Esophagus squamous epithelium (tissue), 5 donors: ENCODE data around the gene TMCC1. TPM values are rescaled to one million over a fixed set of nuclear protein-coding genes. Genes with fewer than 3 reads are reported as not detected.
"Not testable (repeated sequence)": the region's sequence is repeated elsewhere in the genome, so short reads cannot be mapped to it uniquely, and the experiment has no call there.

Source experiments
- DNase-seq: peaks from one replicate; lab custom pipeline; 2025; lab: John Stamatoyannopoulos, UW
- H3K27ac ChIP-seq, 4 donors: fragments of 200-600 bp; sonication (generic); one replicate each; pipeline ENCODE4 v1.5.1; 2016 to 2019; ENCODE audit warnings: mild to moderate bottlenecking in 1 of 4
- H3K27me3 ChIP-seq, 4 donors: fragments of 200-600 bp; sonication (generic); 1 replicate in 3 of 4; 2 replicates in 1 of 4; pipeline versions ENCODE4 v1.5.1 to v1.6.0; 2017 to 2021; ENCODE audit warnings: antibody characterized with exemption in 1 of 4
- H3K36me3 ChIP-seq, 3 donors: fragments of 200-600 bp; sonication (generic); one replicate each; pipeline ENCODE4 v1.5.1; 2016 to 2019
- H3K4me1 ChIP-seq, 3 donors: fragments of 200-600 bp; sonication (generic); one replicate each; pipeline ENCODE4 v1.5.1; 2017 to 2019
- H3K4me3 ChIP-seq, 4 donors: fragments of 200-600 bp; sonication (generic); 1 replicate in 3 of 4; 2 replicates in 1 of 4; pipeline ENCODE4 v1.5.1; 2016 to 2019; ENCODE audit warnings: mild to moderate bottlenecking in 2 of 4, moderate library complexity in 1 of 4
- H3K9me3 ChIP-seq, 3 donors: fragments of 200-600 bp; sonication (generic); one replicate each; pipeline ENCODE4 v1.5.1; 2016 to 2019
- POLR2A ChIP-seq, 4 donors: fragments of 450-650 bp; IDR thresholded peaks; one replicate each; pipeline ENCODE4 v1.6.1; 2017; ENCODE audit warnings: antibody characterized with exemption in 4 of 4, mild to moderate bottlenecking in 4 of 4, moderate library complexity in 3 of 4
- WGBS, 2 donors: methylation state at CpG; one replicate each; pipeline ENCODE4 v1.1.5; 2018; 5-methylcytosine and 5-hydroxymethylcytosine counted together
- intact Hi-C: fragments of 100-400 bp; cut with DNase I; formaldehyde crosslinking; loops from one replicate; pipeline ENCODE4 v1.15.0; 2022
- total RNA-seq, 4 donors: library from RNA; depleted of rRNA; stranded (reverse); fragments of >200 nt; gene quantifications; one replicate each; pipeline ENCODE4 v1.1.0, GENCODE V29; 2016
- TF ChIP-seq, protein P1 (sequence below), 6 experiments: fragments of 450-650 bp in 4 of 6; fragments of 200-600 bp in 2 of 6; sonication (generic) in 2 of 6; IDR thresholded peaks; one replicate each; pipeline ENCODE4 v1.5.1; 2016 to 2019; ENCODE audit warnings: antibody characterized with exemption in 6 of 6, mild to moderate bottlenecking in 4 of 6, moderate library complexity in 4 of 6
- donor health status: DM: yes; HTN: yes; CAD: no.

Gene TMCC1
- total RNA-seq, 4 donors from 2014 or later, result 13.1 to 23.5 (median 18.4) TPM

DNA sequence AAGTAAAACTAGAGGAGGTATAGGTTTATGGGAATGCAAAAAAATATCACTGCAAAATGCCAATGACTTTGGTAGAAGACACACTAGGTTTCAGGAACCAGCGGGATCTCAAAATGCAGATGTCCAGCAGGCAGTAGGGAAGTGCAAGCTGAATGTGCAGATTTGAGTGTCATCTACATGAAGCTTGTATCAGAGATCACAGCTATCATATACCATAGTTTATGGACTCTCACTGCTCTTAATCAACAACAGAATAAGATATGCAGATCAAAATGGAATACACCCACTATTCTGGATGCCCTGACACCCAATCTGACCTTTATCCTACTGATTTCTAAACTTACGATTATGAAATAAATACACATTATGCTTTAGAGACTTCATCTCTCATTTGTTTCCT, 27.7 kb downstream of the TMCC1 start:
- TF ChIP-seq, protein P1, sequence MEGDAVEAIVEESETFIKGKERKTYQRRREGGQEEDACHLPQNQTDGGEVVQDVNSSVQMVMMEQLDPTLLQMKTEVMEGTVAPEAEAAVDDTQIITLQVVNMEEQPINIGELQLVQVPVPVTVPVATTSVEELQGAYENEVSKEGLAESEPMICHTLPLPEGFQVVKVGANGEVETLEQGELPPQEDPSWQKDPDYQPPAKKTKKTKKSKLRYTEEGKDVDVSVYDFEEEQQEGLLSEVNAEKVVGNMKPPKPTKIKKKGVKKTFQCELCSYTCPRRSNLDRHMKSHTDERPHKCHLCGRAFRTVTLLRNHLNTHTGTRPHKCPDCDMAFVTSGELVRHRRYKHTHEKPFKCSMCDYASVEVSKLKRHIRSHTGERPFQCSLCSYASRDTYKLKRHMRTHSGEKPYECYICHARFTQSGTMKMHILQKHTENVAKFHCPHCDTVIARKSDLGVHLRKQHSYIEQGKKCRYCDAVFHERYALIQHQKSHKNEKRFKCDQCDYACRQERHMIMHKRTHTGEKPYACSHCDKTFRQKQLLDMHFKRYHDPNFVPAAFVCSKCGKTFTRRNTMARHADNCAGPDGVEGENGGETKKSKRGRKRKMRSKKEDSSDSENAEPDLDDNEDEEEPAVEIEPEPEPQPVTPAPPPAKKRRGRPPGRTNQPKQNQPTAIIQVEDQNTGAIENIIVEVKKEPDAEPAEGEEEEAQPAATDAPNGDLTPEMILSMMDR (IDR thresholded peaks at IDR 0.05), result no peak
- TF ChIP-seq POLR2A (IDR thresholded peaks at IDR 0.05), result no peak
- intact Hi-C loops, result no loop called here
- Histone ChIP-seq H3K4me1 (no peaks in the 10 kb centered on the region), H3K4me3 (no peak overlapping the region), H3K36me3 (peaks cover 0 to 34% (median 0%) of the 10 kb centered on the region in 3 donors), H3K9me3 (no peaks in the 10 kb centered on the region), H3K27me3 (no peaks in the 10 kb centered on the region), H3K27ac (no peak overlapping the region)
- no peak for DNase-seq
- WGBS, 2 donors, result 90 to 94% methylated on average over 2 of the region's 2 CpGs

DNA sequence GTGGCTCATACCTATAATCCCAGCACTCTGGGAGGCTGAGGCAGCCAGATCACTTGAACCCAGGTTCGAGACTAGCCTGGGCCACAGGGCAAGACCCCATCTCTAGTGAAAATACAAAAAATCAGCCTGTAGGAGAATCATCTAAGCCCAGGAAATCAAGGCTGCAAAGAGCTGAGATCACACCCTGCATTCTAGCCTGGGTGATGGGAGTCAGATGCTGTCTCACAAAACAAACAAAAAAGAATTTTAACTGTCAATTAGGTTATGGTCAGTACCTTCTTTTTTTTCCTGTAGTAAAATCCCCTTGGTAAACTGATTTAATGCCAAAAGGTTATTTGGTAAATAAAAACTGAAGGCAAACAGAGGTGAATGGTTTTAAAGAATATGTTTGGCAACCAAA, 29.0 kb downstream of the TMCC1 start:
- DNase-seq, result no peak
- WGBS, 2 donors, result 67 to 83% methylated on average over 1 of the region's 1 CpG
- TF ChIP-seq, protein P1 (IDR thresholded peaks at IDR 0.05), result no peak
- TF ChIP-seq POLR2A (IDR thresholded peaks at IDR 0.05), result no peak
- Histone ChIP-seq H3K4me3 (no peak overlapping the region), H3K27ac (no peak overlapping the region), H3K4me1 (no peaks in the 10 kb centered on the region), H3K9me3 (no peaks in the 10 kb centered on the region), H3K36me3 (peaks cover 0 to 32% (median 0%) of the 10 kb centered on the region in 3 donors), H3K27me3 (no peaks in the 10 kb centered on the region)
- intact Hi-C loops, result no loop called here

DNA sequence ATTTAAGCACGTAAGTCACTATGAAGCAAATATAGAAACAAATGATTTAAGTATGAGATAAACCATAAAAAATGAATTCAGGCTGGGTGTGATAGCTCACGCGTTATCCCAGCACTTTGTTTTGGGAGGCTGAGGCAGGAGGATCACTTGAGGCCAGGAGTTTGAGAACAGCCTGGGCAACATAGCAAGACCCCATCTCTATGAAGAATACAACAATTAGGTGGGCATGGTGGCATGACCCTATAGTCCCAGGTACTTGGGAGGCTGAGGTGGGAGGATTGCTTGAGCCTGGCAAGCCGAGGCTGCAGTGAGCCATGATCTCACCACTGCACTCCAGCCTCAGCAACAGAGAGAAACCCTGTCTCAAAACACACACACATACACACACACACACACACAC, 34.2 kb downstream of the TMCC1 start:
- peaks cover 0 to 21% (median 0%) of the 10 kb centered on the region in 3 donors for H3K36me3 ChIP-seq
- no peak overlapping the region for H3K4me3 ChIP-seq
- H3K27ac ChIP-seq, result no peak overlapping the region
- no peak for DNase-seq
- TF ChIP-seq, protein P1 (IDR thresholded peaks at IDR 0.05), result no peak
- no peak for TF ChIP-seq POLR2A (IDR thresholded peaks at IDR 0.05)
- H3K4me1 ChIP-seq, result peaks cover 0 to 17% (median 15%) of the 10 kb centered on the region in 3 donors
- no peaks in the 10 kb centered on the region for H3K9me3 ChIP-seq
- intact Hi-C loops, result no loop called here
- H3K27me3 ChIP-seq, result no peaks in the 10 kb centered on the region
- 94 to 96% methylated on average over 4 of the region's 4 CpGs for WGBS, 2 donors

DNA sequence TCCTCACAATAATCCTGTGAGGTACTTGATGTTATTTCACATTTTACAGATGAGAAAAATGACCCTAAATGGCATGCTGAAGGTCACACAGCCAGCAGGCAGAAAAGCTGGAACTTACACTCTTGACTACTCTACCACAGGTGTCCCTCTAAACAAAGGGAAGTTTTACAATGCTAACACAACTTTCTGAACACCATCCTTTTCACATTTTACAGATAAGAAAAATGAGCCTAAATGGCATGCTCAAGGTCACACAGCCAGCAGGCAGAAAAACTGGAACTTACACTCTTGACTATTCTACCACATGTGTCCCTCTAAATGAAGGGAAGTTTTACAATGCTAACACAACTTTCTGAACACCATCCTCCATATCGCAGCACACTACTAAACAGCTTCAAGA, 35.6 kb downstream of the TMCC1 start:
- H3K9me3 ChIP-seq, result no peaks in the 10 kb centered on the region
- 91 to 94% methylated on average over 1 of the region's 1 CpG for WGBS, 2 donors
- no peak overlapping the region for H3K27ac ChIP-seq
- H3K36me3 ChIP-seq, result peaks cover 0 to 25% (median 0%) of the 10 kb centered on the region in 3 donors
- no peak for TF ChIP-seq POLR2A (IDR thresholded peaks at IDR 0.05)
- TF ChIP-seq, protein P1 (IDR thresholded peaks at IDR 0.05), result no peak
- H3K4me1 ChIP-seq, result peaks cover 0 to 17% (median 15%) of the 10 kb centered on the region in 3 donors
- no peaks in the 10 kb centered on the region for H3K27me3 ChIP-seq
- no peak for DNase-seq
- H3K4me3 ChIP-seq, result no peak overlapping the region
- intact Hi-C loops, result no loop called here

- peaks cover 0 to 17% (median 15%) of the 10 kb centered on the region in 3 donors for H3K4me1 ChIP-seq
- H3K4me3 ChIP-seq, H3K9me3 ChIP-seq, H3K27ac ChIP-seq, intact Hi-C loops, H3K27me3 ChIP-seq, DNase-seq: not testable (repeated sequence)
- peaks cover 0 to 28% (median 0%) of the 10 kb centered on the region in 3 donors for H3K36me3 ChIP-seq
- WGBS, 2 donors, result 46 to 61% methylated on average over 3 to 4 of the region's 5 CpGs
These were observed 36.7 kb downstream of the TMCC1 start for GRCh38 chr3:129856790-129857189.
